Measurements from ENCODE around the gene HCLS1. TPM values are rescaled to one million over a fixed set of nuclear protein-coding genes. Genes with fewer than 3 reads are reported as not detected.
A peak's percentile ranks its signal among the peaks of the same experiment; 100 is the strongest.

Gene HCLS1, protein sequence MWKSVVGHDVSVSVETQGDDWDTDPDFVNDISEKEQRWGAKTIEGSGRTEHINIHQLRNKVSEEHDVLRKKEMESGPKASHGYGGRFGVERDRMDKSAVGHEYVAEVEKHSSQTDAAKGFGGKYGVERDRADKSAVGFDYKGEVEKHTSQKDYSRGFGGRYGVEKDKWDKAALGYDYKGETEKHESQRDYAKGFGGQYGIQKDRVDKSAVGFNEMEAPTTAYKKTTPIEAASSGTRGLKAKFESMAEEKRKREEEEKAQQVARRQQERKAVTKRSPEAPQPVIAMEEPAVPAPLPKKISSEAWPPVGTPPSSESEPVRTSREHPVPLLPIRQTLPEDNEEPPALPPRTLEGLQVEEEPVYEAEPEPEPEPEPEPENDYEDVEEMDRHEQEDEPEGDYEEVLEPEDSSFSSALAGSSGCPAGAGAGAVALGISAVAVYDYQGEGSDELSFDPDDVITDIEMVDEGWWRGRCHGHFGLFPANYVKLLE
- total RNA-seq (2011; cell fraction: chromatin; rRNA removed; ENCODE audit: low replicate concordance): 12.2 and 31.6 TPM in 2 replicates
- total RNA-seq (2011; cell fraction: nucleolus; rRNA removed): 6.3 and 9.2 TPM in 2 replicates
- total RNA-seq (2011; cell fraction: nucleoplasm; rRNA removed): 18.6 and 21.1 TPM in 2 replicates
- 26.0 and 29.6 TPM in 2 replicates for total RNA-seq (2014; rRNA removed)
- total RNA-seq (2014; rRNA removed; fragmentation: Illumina TruSeq; extraction: Trizol): 20.4 and 21.9 TPM in 2 replicates
- 29.7 and 31.4 TPM in 2 replicates for total RNA-seq (2015; rRNA removed; fragmentation: Illumina TruSeq; extraction: Trizol)
- 20.6 and 22.0 TPM in 2 replicates for total RNA-seq (2021)
- polyA plus RNA-seq (2011; rRNA removed): 17.0 and 49.0 TPM in 2 replicates
- polyA plus RNA-seq (2011; cell fraction: cytosol; rRNA removed): 12.0 and 43.9 TPM in 2 replicates
- polyA plus RNA-seq (2011; cell fraction: nucleus; rRNA removed): 31.6 and 91.0 TPM in 2 replicates
- 27.6 and 68.3 TPM in 2 replicates for polyA plus RNA-seq (2012)
- polyA plus RNA-seq (2014; fragmentation: Illumina TruSeq; extraction: Trizol): 31.1 and 34.1 TPM in 2 replicates
- polyA plus RNA-seq (2014; fragmentation: Nextera tagmentation; extraction: Ambion mirVana): 10 to 100 TPM in 1 of 2 experiments, 1 to 10 TPM in 1; 4.8 to 12.2 TPM
- polyA plus RNA-seq (2014; rRNA removed): 26.0 and 31.0 TPM in 2 replicates
- 21.9 and 61.1 TPM in 2 replicates for polyA minus RNA-seq (2011; rRNA and poly(A)+ RNA removed)
- 4.7 and 14.6 TPM in 2 replicates for polyA minus RNA-seq (2011; cell fraction: cytosol; rRNA and poly(A)+ RNA removed)
- polyA minus RNA-seq (2011; cell fraction: nucleus; rRNA and poly(A)+ RNA removed): 7.9 and 36.7 TPM in 2 replicates
- Bru-seq, nascent RNA: percentile 56 among the genes with signal in this experiment
- percentile 63 among the genes with signal in this experiment for BruChase-seq, experiment 1, labeled RNA remaining after a 2-hour chase
- BruChase-seq, experiment 2, labeled RNA remaining after a 6-hour chase: percentile 66 among the genes with signal in this experiment
- long read RNA-seq, experiment 1, transcript HCLS1-201 (14 exons, 2,000 nt): major isoform, 25 of 32 reads
- long read RNA-seq, experiment 1, partial matches to known transcripts: 3 of 32 reads
- long read RNA-seq, experiment 1, other reads (novel, unspliced or antisense): 4 of 32 reads
- long read RNA-seq, experiment 2, transcript HCLS1-201 (14 exons, 2,000 nt): major isoform, 5 of 17 reads
- long read RNA-seq, experiment 2, partial matches to known transcripts: 10 of 17 reads
- long read RNA-seq, experiment 2, other reads (novel, unspliced or antisense): 2 of 17 reads
- long read RNA-seq, experiment 3, transcript HCLS1-201 (14 exons, 2,000 nt): major isoform, 10 of 16 reads
- long read RNA-seq, experiment 3, partial matches to known transcripts: 3 of 16 reads
- long read RNA-seq, experiment 3, other reads (novel, unspliced or antisense): 2 of 16 reads

DNA sequence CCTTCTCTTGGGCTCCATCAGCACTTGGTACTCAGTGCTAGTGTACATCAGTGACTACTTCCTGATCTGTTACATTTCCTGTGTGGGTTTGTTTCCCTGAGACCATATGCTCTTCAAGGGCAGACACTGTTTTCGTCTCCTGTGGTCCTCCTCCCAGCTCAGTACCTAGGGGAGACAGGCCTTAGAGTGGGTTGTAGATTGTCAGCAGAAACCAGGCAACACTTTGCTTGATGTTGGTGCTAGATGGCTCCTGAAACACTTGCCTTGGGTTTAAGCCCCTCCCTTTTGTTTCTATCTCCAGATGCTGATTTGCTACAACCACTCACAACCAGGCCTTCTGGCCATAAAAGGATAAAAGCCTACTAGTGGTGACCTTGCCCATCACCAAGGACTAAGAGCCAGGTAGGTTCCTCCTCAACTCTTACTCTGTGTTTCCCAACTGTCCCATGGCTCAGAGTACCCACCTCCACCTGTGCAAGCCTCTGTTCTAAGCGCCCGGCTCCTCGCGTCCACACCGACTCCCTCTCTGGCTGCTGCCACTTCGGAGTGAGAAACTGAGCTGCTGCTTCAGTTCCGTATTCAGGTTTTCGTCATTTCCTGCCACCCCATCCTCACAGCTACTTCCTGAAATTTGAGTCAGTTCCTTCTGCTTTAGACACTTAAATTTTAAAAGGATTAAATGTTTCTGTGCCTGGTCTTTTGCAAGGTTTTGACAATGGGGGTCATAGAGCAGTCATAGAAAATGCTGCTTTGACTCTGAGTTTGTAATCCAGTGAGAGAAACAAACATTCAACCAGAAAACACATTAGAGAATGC is at the start of gene HCLS1:
Gene HCLS1, minus strand, starts transcription at position 548 of the 816 bp plus-strand sequence. CDS start 2,556 bp downstream, outside the sequence.
- Histone ChIP-seq H3K4me1 (replicated peaks in 1 of 2; ENCODE audit: control insufficient read depth in 2 of 2, insufficient read depth in 2 of 2, low read length in 2 of 2) (peaks cover 0 to 5% of the 10 kb centered on the region in 2 experiments; a peak in 3 of 5 replicates), H3K36me3 (ENCODE audit: control insufficient read depth, insufficient read depth, low read length) (peaks cover 6% of the 10 kb centered on the region; the same call in 1 of the 3 replicates), H3K27ac (ENCODE audit: extremely low read depth, low read depth, low read length) (peak within 1 kb of the TSS; percentile 74; the same call in 2 of the 3 replicates), H3K9ac (ENCODE audit: insufficient read depth in 1 of 2, low read depth in 2 of 2, low read length in 2 of 2) (peak within 1 kb of the TSS; percentile 43 to 58; a peak in 3 of 4 replicates), H3K4me3 (peak within 1 kb of the TSS; percentile 38), H3K9me1 (ENCODE audit: control insufficient read depth, insufficient read depth, low read length) (no peaks in the 10 kb centered on the region), H3K9me3 (replicated peaks; ENCODE audit: control insufficient read depth, insufficient read depth, low read depth, low read length) (no peaks in the 10 kb centered on the region), H4K20me1 (replicated peaks; ENCODE audit: control insufficient read depth, insufficient read depth, low read length) (no peaks in the 10 kb centered on the region), H3K4me2 (ENCODE audit: insufficient read depth, low read length) (peak within 1 kb of the TSS; percentile 74), H3K27me3 (ENCODE audit: control insufficient read depth in 2 of 2, insufficient read depth in 2 of 2, low read length in 2 of 2) (no peaks in the 10 kb centered on the region), H3K79me2 (ENCODE audit: control insufficient read depth, insufficient read depth, low read length) (no peaks in the 10 kb centered on the region), H2AFZ (ENCODE audit: low read depth, low read length) (peak within 1 kb of the TSS; percentile 96)
- BruUV-seq (replicated peaks): TSS peak; percentile 75
- in situ Hi-C loops (cut with MboI) (no loop called here), intact Hi-C loops (cut with micrococcal nuclease) (no loop called here)
- WGBS (ENCODE audit: insufficient coverage, low coverage, missing lambda C conversion rate): 18% methylated on average over 9 of the region's 9 CpGs
- ATAC-seq: peak; percentile 83
- FAIRE-seq: no peak
- ChIA-PET POLR2A (interaction anchor here (0.6 to 1.0 kb wide), 2 partner anchors 9 to 40 kb away, joined by 3 to 4 read pairs; no protein-coding TSS in a partner anchor), CTCF (ENCODE audit: low intra/inter-chr PET ratio) (no interaction called here)
- peak in 2 of 4 experiments; percentile 30 to 36 for DNase-seq (ENCODE audit: extremely low read depth in 1 of 4, low spot score in 3 of 4)
- TF ChIP-seq, protein P1, sequence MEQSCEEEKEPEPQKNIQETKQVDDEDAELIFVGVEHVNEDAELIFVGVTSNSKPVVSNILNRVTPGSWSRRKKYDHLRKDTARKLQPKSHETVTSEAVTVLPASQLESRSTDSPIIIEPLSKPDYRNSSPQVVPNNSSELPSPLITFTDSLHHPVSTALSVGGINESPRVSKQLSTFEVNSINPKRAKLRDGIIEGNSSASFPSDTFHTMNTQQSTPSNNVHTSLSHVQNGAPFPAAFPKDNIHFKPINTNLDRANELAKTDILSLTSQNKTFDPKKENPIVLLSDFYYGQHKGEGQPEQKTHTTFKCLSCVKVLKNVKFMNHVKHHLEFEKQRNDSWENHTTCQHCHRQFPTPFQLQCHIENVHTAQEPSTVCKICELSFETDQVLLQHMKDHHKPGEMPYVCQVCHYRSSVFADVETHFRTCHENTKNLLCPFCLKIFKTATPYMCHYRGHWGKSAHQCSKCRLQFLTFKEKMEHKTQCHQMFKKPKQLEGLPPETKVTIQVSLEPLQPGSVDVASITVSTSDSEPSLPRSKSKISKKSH (CRISPR knock-in tag; IDR thresholded peaks at IDR 0.05): no peak
- TF ChIP-seq FOXJ2 (tag; IDR thresholded peaks at IDR 0.05) (no peak), PML (IDR thresholded peaks at IDR 0.05; ENCODE audit: low read length) (no peak), LCOR (CRISPR knock-in tag; IDR thresholded peaks at IDR 0.05) (0 out of 2 replicates have a peak, but pooled peaks have one; percentile 35), ZC3H11A (IDR thresholded peaks at IDR 0.05; ENCODE audit: low read depth, low read length) (no peak), ARID2 (IDR thresholded peaks at IDR 0.05) (no peak), MAFK (IDR thresholded peaks at IDR 0.05; ENCODE audit: low read length) (no peak), PHF8 (IDR thresholded peaks at IDR 0.05; ENCODE audit: borderline replicate concordance, low read length) (peak; percentile 79), ZFX (CRISPR knock-in tag; IDR thresholded peaks at IDR 0.05) (peak; percentile 63), TRIM24 (IDR thresholded peaks at IDR 0.05) (no peak), ZNF124 (CRISPR knock-in tag; IDR thresholded peaks at IDR 0.05) (no peak), ZNF584 (CRISPR knock-in tag; IDR thresholded peaks at IDR 0.05; ENCODE audit: low read depth) (peak; percentile 57; the same call in 1 of the 2 replicates)
- TF ChIP-seq, protein P2, sequence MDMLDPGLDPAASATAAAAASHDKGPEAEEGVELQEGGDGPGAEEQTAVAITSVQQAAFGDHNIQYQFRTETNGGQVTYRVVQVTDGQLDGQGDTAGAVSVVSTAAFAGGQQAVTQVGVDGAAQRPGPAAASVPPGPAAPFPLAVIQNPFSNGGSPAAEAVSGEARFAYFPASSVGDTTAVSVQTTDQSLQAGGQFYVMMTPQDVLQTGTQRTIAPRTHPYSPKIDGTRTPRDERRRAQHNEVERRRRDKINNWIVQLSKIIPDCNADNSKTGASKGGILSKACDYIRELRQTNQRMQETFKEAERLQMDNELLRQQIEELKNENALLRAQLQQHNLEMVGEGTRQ (CRISPR knock-in tag; IDR thresholded peaks at IDR 0.05): no peak
